Smooth muscle cell (in vitro differentiated cells): ENCODE results near the gene SMO. TPM values are rescaled to one million over a fixed set of nuclear protein-coding genes. Genes with fewer than 3 reads are reported as not detected.

ENCODE experiments used
- DNase-seq: peaks from one replicate; lab custom pipeline; 2025; ENCODE audit not compliant: unreplicated experiment; lab: John Stamatoyannopoulos, UW
- H2AFZ ChIP-seq: fragments of 200-600 bp; sonication (generic); 2 replicates; pipeline ENCODE4 v1.6.0; 2016; ENCODE audit warnings: antibody characterized with exemption, low read depth, mild to moderate bottlenecking
- H3F3A ChIP-seq: fragments of 200-600 bp; sonication (generic); 2 replicates; pipeline ENCODE4 v1.6.0; 2017; ENCODE audit warnings: antibody characterized with exemption, low read depth
- H3K27ac ChIP-seq: fragments of 200-600 bp; sonication (generic); 2 replicates; pipeline ENCODE4 v1.5.1; 2016; ENCODE audit warnings: low read depth, mild to moderate bottlenecking
- H3K27me3 ChIP-seq: fragments of 200-600 bp; sonication (generic); 2 replicates; pipeline ENCODE4 v1.6.1; 2016; ENCODE audit warnings: low read depth, mild to moderate bottlenecking
- H3K36me3 ChIP-seq: fragments of 200-600 bp; sonication (generic); 2 replicates; pipeline ENCODE4 v1.5.1; 2016; ENCODE audit warnings: low read depth
- H3K4me1 ChIP-seq: fragments of 200-600 bp; sonication (generic); 2 replicates; pipeline ENCODE4 v1.5.1; 2016; ENCODE audit warnings: low read depth
- H3K4me2 ChIP-seq: fragments of 200-600 bp; sonication (generic); 2 replicates; pipeline ENCODE4 v1.6.0; 2016; ENCODE audit warnings: mild to moderate bottlenecking
- H3K4me3 ChIP-seq: fragments of 200-600 bp; sonication (generic); 2 replicates; pipeline ENCODE4 v1.5.1; 2016; ENCODE audit warnings: mild to moderate bottlenecking
- H3K79me2 ChIP-seq: fragments of 200-600 bp; sonication (generic); 2 replicates; pipeline ENCODE4 v1.6.0; 2016; ENCODE audit warnings: low read depth, mild to moderate bottlenecking
- H3K9ac ChIP-seq: fragments of 200-600 bp; sonication (generic); 2 replicates; pipeline ENCODE4 v1.6.0; 2016; ENCODE audit warnings: low read depth
- H3K9me3 ChIP-seq: fragments of 200-600 bp; sonication (generic); replicated peaks from 2 replicates; pipeline ENCODE4 v1.5.1; 2016; ENCODE audit warnings: low read depth
- H4K20me1 ChIP-seq: fragments of 200-600 bp; sonication (generic); 2 replicates; pipeline ENCODE4 v1.6.0; 2016; ENCODE audit warnings: low read depth
- WGBS: methylation state at CpG from one replicate; pipeline ENCODE4 v1.1.7; 2016; ENCODE audit warnings: low lambda C conversion rate; 5-methylcytosine and 5-hydroxymethylcytosine counted together
- polyA plus RNA-seq: library from polyadenylated mRNA; unstranded; fragments of >200 nt; fragmentation: Nextera tagmentation; extraction: Ambion mirVana; gene quantifications from 2 replicates; pipeline ENCODE4 v1.2.1, GENCODE V29; 2016
- total RNA-seq: library from RNA; depleted of rRNA; stranded (reverse); fragments of >200 nt; gene quantifications from 2 replicates; pipeline ENCODE4 v1.2.3, GENCODE V29; 2014
- TF ChIP-seq, protein P1 (sequence below): fragments of 200-600 bp; sonication (generic); IDR thresholded peaks from 2 replicates; pipeline ENCODE4 v1.5.1; 2017; ENCODE audit warnings: borderline replicate concordance, mild to moderate bottlenecking, antibody characterized with exemption; ENCODE audit not compliant: insufficient read depth, poor library complexity, severe bottlenecking

The SMO gene
- total and polyA plus RNA-seq, 2 experiments from 2014 or later = 23.6 to 25.8 TPM

DNA sequence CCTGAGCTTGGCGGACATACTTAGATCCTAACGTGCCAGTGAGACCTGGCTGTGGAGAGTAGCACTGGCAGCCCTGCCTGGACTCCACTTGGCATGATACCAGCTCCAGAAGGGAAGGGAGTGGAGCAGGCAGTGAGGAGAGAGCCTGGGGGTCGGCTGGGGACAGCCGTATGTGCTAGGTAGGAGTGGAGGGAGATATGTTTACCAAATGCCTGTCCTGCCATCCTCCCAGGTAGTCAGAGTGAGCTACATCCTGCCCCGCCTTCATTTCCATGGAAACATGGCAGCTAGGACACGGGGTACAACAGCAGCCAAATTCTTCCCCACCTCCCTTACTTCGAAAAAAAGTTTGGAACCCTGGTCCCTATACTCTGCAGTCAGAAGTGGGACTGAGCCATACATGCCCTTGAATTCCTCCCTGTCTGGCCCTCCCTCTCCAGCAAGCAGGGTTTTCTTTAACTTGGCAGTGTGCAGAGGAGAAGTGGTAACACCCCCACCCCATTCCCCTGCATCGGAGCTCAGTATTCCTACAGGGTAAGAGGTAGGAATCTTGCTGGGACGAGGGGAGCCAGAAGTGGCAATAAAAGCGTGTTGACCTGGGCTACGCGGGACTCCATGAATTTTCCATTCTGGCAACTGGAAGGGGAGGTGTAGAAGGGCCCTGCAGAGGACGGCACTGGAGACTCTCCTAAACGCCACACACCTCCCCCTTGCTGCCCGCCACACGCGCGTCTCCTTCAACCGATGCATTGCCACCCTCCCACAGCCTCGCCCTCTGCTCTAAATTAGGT, 20.0 kb upstream of the SMO start:
- no peak for DNase-seq
- TF ChIP-seq, protein P1, sequence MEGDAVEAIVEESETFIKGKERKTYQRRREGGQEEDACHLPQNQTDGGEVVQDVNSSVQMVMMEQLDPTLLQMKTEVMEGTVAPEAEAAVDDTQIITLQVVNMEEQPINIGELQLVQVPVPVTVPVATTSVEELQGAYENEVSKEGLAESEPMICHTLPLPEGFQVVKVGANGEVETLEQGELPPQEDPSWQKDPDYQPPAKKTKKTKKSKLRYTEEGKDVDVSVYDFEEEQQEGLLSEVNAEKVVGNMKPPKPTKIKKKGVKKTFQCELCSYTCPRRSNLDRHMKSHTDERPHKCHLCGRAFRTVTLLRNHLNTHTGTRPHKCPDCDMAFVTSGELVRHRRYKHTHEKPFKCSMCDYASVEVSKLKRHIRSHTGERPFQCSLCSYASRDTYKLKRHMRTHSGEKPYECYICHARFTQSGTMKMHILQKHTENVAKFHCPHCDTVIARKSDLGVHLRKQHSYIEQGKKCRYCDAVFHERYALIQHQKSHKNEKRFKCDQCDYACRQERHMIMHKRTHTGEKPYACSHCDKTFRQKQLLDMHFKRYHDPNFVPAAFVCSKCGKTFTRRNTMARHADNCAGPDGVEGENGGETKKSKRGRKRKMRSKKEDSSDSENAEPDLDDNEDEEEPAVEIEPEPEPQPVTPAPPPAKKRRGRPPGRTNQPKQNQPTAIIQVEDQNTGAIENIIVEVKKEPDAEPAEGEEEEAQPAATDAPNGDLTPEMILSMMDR = no peak
- no peaks in the 10 kb centered on the region for H3K36me3 ChIP-seq
- no peak overlapping the region for H3K27ac ChIP-seq
- no peaks in the 10 kb centered on the region for H3F3A ChIP-seq
- H3K4me2 ChIP-seq = peak overlapping the region; percentile 88
- no peak overlapping the region for H3K9ac ChIP-seq
- WGBS = 46% methylated on average over 20 of the region's 20 CpGs
- H3K9me3 ChIP-seq = no peaks in the 10 kb centered on the region
- peak overlapping the region; percentile 78 for H2AFZ ChIP-seq
- H3K27me3 ChIP-seq = peaks cover 7% of the 10 kb centered on the region
- H3K4me3 ChIP-seq = peak overlapping the region; percentile 57
- H3K79me2 ChIP-seq = no peaks in the 10 kb centered on the region
- H4K20me1 ChIP-seq = no peaks in the 10 kb centered on the region
- H3K4me1 ChIP-seq = peaks cover 11% of the 10 kb centered on the region

DNA sequence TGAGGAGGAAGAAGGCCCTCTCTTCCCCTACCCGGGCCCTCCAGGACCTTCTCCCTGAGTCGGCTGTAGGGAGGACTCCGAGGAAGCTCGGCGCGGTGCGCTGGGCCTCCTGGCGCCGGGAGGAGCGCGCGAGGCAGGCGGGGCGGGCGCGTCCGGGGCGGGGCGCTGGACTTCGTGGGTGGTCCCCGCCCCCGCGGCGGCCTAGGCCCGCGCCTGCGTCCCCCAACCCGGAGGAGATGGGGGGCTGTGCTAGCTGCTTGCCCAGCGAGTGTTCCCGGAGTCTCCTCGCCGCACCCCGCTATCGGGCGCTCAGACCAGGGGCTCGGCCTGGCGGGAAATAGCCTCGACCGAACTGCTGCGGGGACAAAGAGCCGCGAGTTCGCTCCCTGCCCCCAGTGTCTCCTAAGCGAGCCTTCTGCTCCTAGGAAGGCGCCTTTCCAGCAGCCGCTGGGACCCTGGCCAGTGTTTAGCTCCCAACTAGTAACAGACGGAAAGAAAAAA, 19.2 kb upstream of the SMO start:
- H3K4me3 ChIP-seq = peak overlapping the region; percentile 57
- H3K4me1 ChIP-seq = peaks cover 11% of the 10 kb centered on the region
- no peaks in the 10 kb centered on the region for H3K36me3 ChIP-seq
- WGBS = 5% methylated on average over 22 of the region's 47 CpGs
- H3K27me3 ChIP-seq = peaks cover 7% of the 10 kb centered on the region
- H3K9me3 ChIP-seq = no peaks in the 10 kb centered on the region
- no peak for DNase-seq
- TF ChIP-seq, protein P1 = no peak
- no peaks in the 10 kb centered on the region for H3K79me2 ChIP-seq
- peak overlapping the region; percentile 78 for H2AFZ ChIP-seq
- H3F3A ChIP-seq = no peaks in the 10 kb centered on the region
- H3K9ac ChIP-seq = no peak overlapping the region
- peak overlapping the region; percentile 88 for H3K4me2 ChIP-seq
- H3K27ac ChIP-seq = no peak overlapping the region
- no peaks in the 10 kb centered on the region for H4K20me1 ChIP-seq

DNA sequence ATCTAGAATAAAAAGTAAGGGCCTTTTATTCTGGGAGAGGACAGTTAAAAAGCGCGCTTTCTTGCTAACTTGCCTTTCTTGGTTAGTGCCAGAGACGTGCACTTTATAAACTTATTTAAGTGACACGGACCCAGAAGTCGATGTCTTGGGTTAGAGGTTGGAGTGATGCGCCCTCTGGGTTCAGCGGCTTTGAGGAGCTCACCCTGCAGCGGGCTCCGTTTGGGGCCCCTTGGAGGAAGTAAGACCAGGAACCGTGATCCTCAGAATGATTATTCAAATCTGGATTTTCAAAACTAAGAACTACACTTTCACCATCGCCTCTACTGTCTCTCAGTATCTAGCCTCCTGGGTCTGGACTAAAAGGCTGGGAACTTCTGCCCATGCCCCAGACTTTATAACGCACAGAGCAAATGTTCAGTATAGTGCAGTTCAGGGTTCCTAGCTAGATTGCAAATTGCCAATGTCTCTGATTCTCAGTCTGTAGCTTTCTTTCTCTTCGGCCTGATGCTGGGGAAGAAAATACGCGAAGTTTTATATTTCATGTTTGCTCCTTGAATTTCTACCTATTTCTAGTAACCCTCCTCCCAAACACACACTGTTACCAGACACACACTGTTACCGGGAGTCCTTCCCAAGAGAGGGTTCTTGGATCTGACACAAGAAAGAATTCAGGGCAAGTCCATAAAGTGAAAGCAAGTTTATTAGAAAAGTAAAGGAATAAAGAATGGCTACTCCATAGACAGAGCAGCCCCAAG, 18.6 kb upstream of the SMO start:
- H3K27ac ChIP-seq = no peak overlapping the region
- H2AFZ ChIP-seq = peak overlapping the region; percentile 78
- H3K9me3 ChIP-seq = no peaks in the 10 kb centered on the region
- DNase-seq = no peak
- H4K20me1 ChIP-seq = no peaks in the 10 kb centered on the region
- TF ChIP-seq, protein P1 = no peak
- H3K27me3 ChIP-seq = peaks cover 7% of the 10 kb centered on the region
- H3K4me1 ChIP-seq = peaks cover 11% of the 10 kb centered on the region
- no peak overlapping the region for H3K9ac ChIP-seq
- WGBS = 35% methylated on average over 16 of the region's 16 CpGs
- peak overlapping the region; percentile 57 for H3K4me3 ChIP-seq
- H3K36me3 ChIP-seq = no peaks in the 10 kb centered on the region
- H3K4me2 ChIP-seq = peak overlapping the region; percentile 88
- H3K79me2 ChIP-seq = no peaks in the 10 kb centered on the region
- no peaks in the 10 kb centered on the region for H3F3A ChIP-seq
